ENCODE measurements around the gene MAP7. TPM values are rescaled to one million over a fixed set of nuclear protein-coding genes. Genes with fewer than 3 reads are reported as not detected.

MAP7 gene
- total RNA-seq, 4 donors from 2014 or later, result 40.6 to 61.3 (median 46.6) TPM

- Histone ChIP-seq H3K27ac (no peak overlapping the region), H3K27me3 (no peaks in the 10 kb centered on the region), H3K4me1 (no peaks in the 10 kb centered on the region), H3K4me3 (no peak overlapping the region), H3K36me3 (peaks cover 0 to 8% (median 0%) of the 10 kb centered on the region in 4 donors), H3K9me3 (no peaks in the 10 kb centered on the region)
- in situ Hi-C loops (cut with MboI; ENCODE audit: low pct_ligation_motif_present in 1 of 4, low pct_unique_long_range_greater_than_20kb in 1 of 4, low sequenced_read_pairs in 3 of 4) (no loop called here), intact Hi-C loops (cut with DNase I; ENCODE audit: low total_unique reads) (no loop called here)
- no peak for DNase-seq
- TF ChIP-seq EP300 (IDR thresholded peaks at IDR 0.05; ENCODE audit: low read depth), result no peak
- no peak for TF ChIP-seq POLR2A (IDR thresholded peaks at IDR 0.05)
- TF ChIP-seq, protein P1, sequence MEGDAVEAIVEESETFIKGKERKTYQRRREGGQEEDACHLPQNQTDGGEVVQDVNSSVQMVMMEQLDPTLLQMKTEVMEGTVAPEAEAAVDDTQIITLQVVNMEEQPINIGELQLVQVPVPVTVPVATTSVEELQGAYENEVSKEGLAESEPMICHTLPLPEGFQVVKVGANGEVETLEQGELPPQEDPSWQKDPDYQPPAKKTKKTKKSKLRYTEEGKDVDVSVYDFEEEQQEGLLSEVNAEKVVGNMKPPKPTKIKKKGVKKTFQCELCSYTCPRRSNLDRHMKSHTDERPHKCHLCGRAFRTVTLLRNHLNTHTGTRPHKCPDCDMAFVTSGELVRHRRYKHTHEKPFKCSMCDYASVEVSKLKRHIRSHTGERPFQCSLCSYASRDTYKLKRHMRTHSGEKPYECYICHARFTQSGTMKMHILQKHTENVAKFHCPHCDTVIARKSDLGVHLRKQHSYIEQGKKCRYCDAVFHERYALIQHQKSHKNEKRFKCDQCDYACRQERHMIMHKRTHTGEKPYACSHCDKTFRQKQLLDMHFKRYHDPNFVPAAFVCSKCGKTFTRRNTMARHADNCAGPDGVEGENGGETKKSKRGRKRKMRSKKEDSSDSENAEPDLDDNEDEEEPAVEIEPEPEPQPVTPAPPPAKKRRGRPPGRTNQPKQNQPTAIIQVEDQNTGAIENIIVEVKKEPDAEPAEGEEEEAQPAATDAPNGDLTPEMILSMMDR (IDR thresholded peaks at IDR 0.05), result no peak
- no peak for TF ChIP-seq POLR2AphosphoS5 (IDR thresholded peaks at IDR 0.05)
- WGBS, 2 donors (ENCODE audit: low coverage in 1 of 2), result 80 to 93% methylated on average over 1 of the region's 1 CpG
Observed at GRCh38 chr6:136343700-136344099, 206.5 kb downstream of the MAP7 start.

- intact Hi-C loops (cut with DNase I; ENCODE audit: low total_unique reads) (no loop called here), in situ Hi-C loops (cut with MboI; ENCODE audit: low pct_ligation_motif_present in 1 of 4, low pct_unique_long_range_greater_than_20kb in 1 of 4, low sequenced_read_pairs in 3 of 4) (no loop called here)
- 54 to 71% methylated on average over 2 of the region's 2 CpGs for WGBS, 2 donors (ENCODE audit: low coverage in 1 of 2)
- no peaks in the 10 kb centered on the region for H3K4me1 ChIP-seq
- no peaks in the 10 kb centered on the region for H3K9me3 ChIP-seq
- no peak overlapping the region for H3K4me3 ChIP-seq
- H3K27ac ChIP-seq, result no peak overlapping the region
- TF ChIP-seq POLR2AphosphoS5 (IDR thresholded peaks at IDR 0.05), result no peak
- TF ChIP-seq, protein P1 (IDR thresholded peaks at IDR 0.05), result no peak
- no peak for TF ChIP-seq POLR2A (IDR thresholded peaks at IDR 0.05)
- no peak for TF ChIP-seq EP300 (IDR thresholded peaks at IDR 0.05; ENCODE audit: low read depth)
- H3K36me3 ChIP-seq, result peaks cover 0 to 8% (median 0%) of the 10 kb centered on the region in 4 donors
- no peaks in the 10 kb centered on the region for H3K27me3 ChIP-seq
- no peak for DNase-seq
Observed at GRCh38 chr6:136343275-136343674, 206.9 kb downstream of the MAP7 start.

- Histone ChIP-seq H3K4me1 (no peaks in the 10 kb centered on the region), H3K4me3 (no peak overlapping the region), H3K27ac (no peak overlapping the region), H3K36me3 (peaks cover 0 to 8% (median 0%) of the 10 kb centered on the region in 4 donors), H3K9me3 (no peaks in the 10 kb centered on the region), H3K27me3 (no peaks in the 10 kb centered on the region)
- intact Hi-C loops (cut with DNase I; ENCODE audit: low total_unique reads), result no loop called here
- TF ChIP-seq, protein P1 (IDR thresholded peaks at IDR 0.05), result no peak
- TF ChIP-seq POLR2A (IDR thresholded peaks at IDR 0.05), result no peak
- no peak for TF ChIP-seq POLR2AphosphoS5 (IDR thresholded peaks at IDR 0.05)
- no peak for TF ChIP-seq EP300 (IDR thresholded peaks at IDR 0.05; ENCODE audit: low read depth)
- in situ Hi-C loops (cut with MboI; ENCODE audit: low pct_ligation_motif_present in 1 of 4, low pct_unique_long_range_greater_than_20kb in 1 of 4, low sequenced_read_pairs in 3 of 4), result no loop called here
- 81% methylated on average over 3 of the region's 3 CpGs; no CpG with 5 or more reads in 1 of the 2 donors for WGBS, 2 donors (ENCODE audit: low coverage in 1 of 2)
- DNase-seq, result no peak
Observed at GRCh38 chr6:136341967-136342366, 208.3 kb downstream of the MAP7 start.

DNA sequence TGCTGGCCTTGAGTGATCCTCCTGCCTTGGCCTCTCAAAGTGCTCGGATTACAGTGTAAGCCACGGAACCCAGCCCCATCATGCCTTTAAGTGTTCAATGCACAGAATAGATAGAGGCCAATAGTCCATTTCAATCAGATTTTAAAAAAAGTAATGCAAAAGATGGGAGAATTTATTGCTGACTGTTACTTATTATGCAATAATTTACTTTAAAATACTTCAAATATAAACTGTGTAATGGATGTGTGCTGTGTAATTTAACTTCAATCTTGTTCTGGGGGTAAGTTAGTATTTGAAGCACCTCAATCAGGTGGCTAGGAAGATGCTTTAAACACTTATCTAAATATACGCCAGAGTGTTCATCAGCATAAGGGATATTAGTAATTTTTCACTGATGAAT lies 208.9 kb downstream of the MAP7 start:
- TF ChIP-seq, protein P1 (IDR thresholded peaks at IDR 0.05), result no peak
- TF ChIP-seq POLR2A (IDR thresholded peaks at IDR 0.05) (no peak), POLR2AphosphoS5 (IDR thresholded peaks at IDR 0.05) (no peak), EP300 (IDR thresholded peaks at IDR 0.05; ENCODE audit: low read depth) (no peak)
- no peaks in the 10 kb centered on the region for H3K27me3 ChIP-seq
- H3K36me3 ChIP-seq, result peaks cover 0 to 8% (median 0%) of the 10 kb centered on the region in 4 donors
- H3K9me3 ChIP-seq, result no peaks in the 10 kb centered on the region
- 96 to 97% methylated on average over 3 of the region's 3 CpGs for WGBS, 2 donors (ENCODE audit: low coverage in 1 of 2)
- H3K4me3 ChIP-seq, result no peak overlapping the region
- in situ Hi-C loops (cut with MboI; ENCODE audit: low pct_ligation_motif_present in 1 of 4, low pct_unique_long_range_greater_than_20kb in 1 of 4, low sequenced_read_pairs in 3 of 4) (no loop called here), intact Hi-C loops (cut with DNase I; ENCODE audit: low total_unique reads) (no loop called here)
- no peak for DNase-seq
- no peaks in the 10 kb centered on the region for H3K4me1 ChIP-seq
- H3K27ac ChIP-seq, result no peak overlapping the region

Measured in transverse colon (tissue), 4 donors.